Subcutaneous abdominal adipose tissue (tissue), 5 donors: ENCODE data around the gene HEXD.

Experiments used
- H3K27ac ChIP-seq: one replicate; pipeline ENCODE4 v1.7.0; 2013; ENCODE audit warnings: low read depth, mild to moderate bottlenecking, inconsistent platforms, low read length, moderate library complexity
- H3K27me3 ChIP-seq, 5 donors: one replicate each; pipeline ENCODE4 v1.7.0; 2013; ENCODE audit warnings: low read length in 5 of 5, inconsistent platforms in 1 of 5; ENCODE audit not compliant: control insufficient read depth in 5 of 5, insufficient read depth in 4 of 5
- H3K36me3 ChIP-seq, 5 donors: one replicate each; pipeline ENCODE4 v1.7.0; 2013; ENCODE audit warnings: low read length in 5 of 5; ENCODE audit not compliant: control insufficient read depth in 5 of 5, insufficient read depth in 5 of 5
- H3K4me1 ChIP-seq, 5 donors: one replicate each; pipeline ENCODE4 v1.7.0; 2013; ENCODE audit warnings: low read length in 5 of 5, mild to moderate bottlenecking in 3 of 5, moderate library complexity in 1 of 5; ENCODE audit not compliant: control insufficient read depth in 5 of 5, insufficient read depth in 5 of 5
- H3K4me3 ChIP-seq, 5 donors: one replicate each; pipeline ENCODE4 v1.7.0; 2013; ENCODE audit warnings: low read length in 5 of 5, low read depth in 1 of 5
- H3K9ac ChIP-seq, 5 donors: one replicate each; pipeline ENCODE4 v1.7.0; 2013; ENCODE audit warnings: low read length in 5 of 5, mild to moderate bottlenecking in 4 of 5, moderate library complexity in 3 of 5
- H3K9me3 ChIP-seq, 5 donors: one replicate each; pipeline ENCODE4 v1.7.0; 2013; ENCODE audit warnings: low read length in 5 of 5; ENCODE audit not compliant: control insufficient read depth in 5 of 5
- donor health status: healthy.
- donor health status: healthy.
- donor health status: healthy.
- donor health status: healthy.
- donor health status: healthy.

The HEXD gene

GRCh38 chr17:82388922-82389283 is 29.2 kb upstream of the HEXD start:
- Histone ChIP-seq H3K9me3 (no peaks in the 10 kb centered on the region), H3K36me3 (peaks cover 0 to 23% (median 17%) of the 10 kb centered on the region in 5 donors), H3K4me1 (peaks cover 0 to 38% (median 20%) of the 10 kb centered on the region in 5 donors)

GRCh38 chr17:82389379-82389778 is 28.8 kb upstream of the HEXD start:
- Histone ChIP-seq H3K9me3 (no peaks in the 10 kb centered on the region), H3K4me3 (no peak overlapping the region), H3K4me1 (peaks cover 0 to 37% (median 20%) of the 10 kb centered on the region in 5 donors), H3K27me3 (peaks cover 9 to 32% (median 30%) of the 10 kb centered on the region in 5 donors), H3K36me3 (peaks cover 0 to 27% (median 17%) of the 10 kb centered on the region in 5 donors), H3K9ac (no peak overlapping the region), H3K27ac (no peak overlapping the region)

More at GRCh38 chr17:82388922-82389283, 29.2 kb upstream of the HEXD start:
- H3K4me3 ChIP-seq: no peak overlapping the region
- H3K27ac ChIP-seq: no peak overlapping the region
- peaks cover 9 to 37% (median 34%) of the 10 kb centered on the region in 5 donors for H3K27me3 ChIP-seq
- H3K9ac ChIP-seq: no peak overlapping the region

- Histone ChIP-seq H3K4me3 (no peak overlapping the region), H3K36me3 (peaks cover 0 to 27% (median 17%) of the 10 kb centered on the region in 5 donors), H3K9me3 (no peaks in the 10 kb centered on the region), H3K4me1 (peaks cover 0 to 28% (median 11%) of the 10 kb centered on the region in 5 donors), H3K27me3 (peaks cover 5 to 24% (median 23%) of the 10 kb centered on the region in 5 donors), H3K27ac (no peak overlapping the region), H3K9ac (no peak overlapping the region)
Observed at GRCh38 chr17:82390015-82390859, 27.9 kb upstream of the HEXD start.

- Histone ChIP-seq H3K27me3 (peaks cover 5 to 21% (median 16%) of the 10 kb centered on the region in 5 donors), H3K4me1 (peaks cover 0 to 22% (median 11%) of the 10 kb centered on the region in 5 donors), H3K9me3 (no peaks in the 10 kb centered on the region), H3K36me3 (peaks cover 0 to 27% (median 17%) of the 10 kb centered on the region in 5 donors), H3K27ac (no peak overlapping the region), H3K9ac (no peak overlapping the region), H3K4me3 (no peak overlapping the region)
Observed at GRCh38 chr17:82390860-82391435, 27.2 kb upstream of the HEXD start.

GRCh38 chr17:82391496-82392066 is 26.6 kb upstream of the HEXD start:
- Histone ChIP-seq H3K9ac (no peak overlapping the region), H3K4me3 (no peak overlapping the region), H3K9me3 (no peaks in the 10 kb centered on the region), H3K4me1 (peaks cover 0 to 21% (median 10%) of the 10 kb centered on the region in 5 donors), H3K36me3 (peaks cover 0 to 27% (median 17%) of the 10 kb centered on the region in 5 donors), H3K27me3 (peaks cover 0 to 16% (median 15%) of the 10 kb centered on the region in 5 donors), H3K27ac (no peak overlapping the region)

GRCh38 chr17:82392209-82392920 is 25.8 kb upstream of the HEXD start:
- Histone ChIP-seq H3K4me1 (peaks cover 2 to 19% (median 10%) of the 10 kb centered on the region in 5 donors), H3K9ac (no peak overlapping the region), H3K9me3 (no peaks in the 10 kb centered on the region), H3K36me3 (peaks cover 0 to 27% (median 17%) of the 10 kb centered on the region in 5 donors), H3K4me3 (no peak overlapping the region), H3K27ac (no peak overlapping the region), H3K27me3 (peaks cover 0 to 10% (median 7%) of the 10 kb centered on the region in 5 donors)

- Histone ChIP-seq H3K27me3 (peaks cover 0 to 5% (median 1%) of the 10 kb centered on the region in 5 donors), H3K4me3 (no peak overlapping the region), H3K9ac (no peak overlapping the region), H3K27ac (no peak overlapping the region), H3K36me3 (peaks cover 0 to 27% (median 19%) of the 10 kb centered on the region in 5 donors), H3K4me1 (peaks cover 2 to 19% (median 9%) of the 10 kb centered on the region in 5 donors), H3K9me3 (no peaks in the 10 kb centered on the region)
Observed at GRCh38 chr17:82392941-82393340, 25.2 kb upstream of the HEXD start.

- Histone ChIP-seq H3K36me3 (peaks cover 0 to 27% (median 19%) of the 10 kb centered on the region in 5 donors), H3K4me3 (no peak overlapping the region)
Observed at GRCh38 chr17:82394278-82394677, 23.9 kb upstream of the HEXD start.

GRCh38 chr17:82396601-82397435 is 21.3 kb upstream of the HEXD start:
- H3K4me3 ChIP-seq: peak overlapping the region in 1 of 5 donors; percentile 21
- no peaks in the 10 kb centered on the region for H3K27me3 ChIP-seq
- peak overlapping the region; percentile 62 for H3K27ac ChIP-seq
- H3K36me3 ChIP-seq: peaks cover 0 to 22% (median 19%) of the 10 kb centered on the region in 5 donors
- peaks cover 4 to 27% (median 25%) of the 10 kb centered on the region in 5 donors for H3K4me1 ChIP-seq
- H3K9me3 ChIP-seq: no peaks in the 10 kb centered on the region
- no peak overlapping the region for H3K9ac ChIP-seq

More at GRCh38 chr17:82394278-82394677, 23.9 kb upstream of the HEXD start:
- Histone ChIP-seq H3K27me3 (no peaks in the 10 kb centered on the region), H3K9ac (no peak overlapping the region), H3K27ac (no peak overlapping the region), H3K4me1 (peaks cover 2 to 16% (median 14%) of the 10 kb centered on the region in 5 donors), H3K9me3 (no peaks in the 10 kb centered on the region)
